HEK293 (cell line): ENCODE results near the gene MOGAT2.

ENCODE experiments used
- MYNN ChIP-seq: fragments of 450-650 bp; formaldehyde crosslinking; IDR thresholded peaks from 2 replicates; pipeline ENCODE4 v1.5.1; 2016; ENCODE audit warnings: missing biosample characterization, missing genetic modification characterization, borderline replicate concordance
- WT1 ChIP-seq: fragments of 450-650 bp; formaldehyde crosslinking; IDR thresholded peaks from 2 replicates; pipeline ENCODE4 v1.5.1; 2016; ENCODE audit warnings: missing biosample characterization, missing genetic modification characterization
- YY1 ChIP-seq: fragments of 450-650 bp; formaldehyde crosslinking; IDR thresholded peaks from 2 replicates; pipeline ENCODE4 v1.5.1; 2018; ENCODE audit warnings: missing biosample characterization, missing genetic modification characterization
- ZBTB8A ChIP-seq: fragments of 450-650 bp; formaldehyde crosslinking; IDR thresholded peaks from 2 replicates; pipeline ENCODE4 v1.5.1; 2016; ENCODE audit warnings: missing biosample characterization, missing genetic modification characterization
- ZNF10 ChIP-seq: fragments of 450-650 bp; formaldehyde crosslinking; IDR thresholded peaks from 2 replicates; pipeline ENCODE4 v1.5.1; 2017; ENCODE audit warnings: missing biosample characterization, missing genetic modification characterization
- ZNF473 ChIP-seq: fragments of 450-650 bp; formaldehyde crosslinking; IDR thresholded peaks from 2 replicates; pipeline ENCODE4 v1.5.1; 2017; ENCODE audit warnings: missing biosample characterization, missing genetic modification characterization
- ZNF501 ChIP-seq: fragments of 450-650 bp; formaldehyde crosslinking; IDR thresholded peaks from 2 replicates; pipeline ENCODE4 v1.5.1; 2016; ENCODE audit warnings: missing biosample characterization, missing genetic modification characterization
- ZNF530 ChIP-seq: fragments of 450-650 bp; formaldehyde crosslinking; IDR thresholded peaks from 2 replicates; pipeline ENCODE4 v1.5.1; 2016; ENCODE audit warnings: low read depth, missing biosample characterization, missing genetic modification characterization
- ZNF629 ChIP-seq: fragments of 450-650 bp; formaldehyde crosslinking; IDR thresholded peaks from 2 replicates; pipeline ENCODE4 v1.5.1; 2017; ENCODE audit warnings: missing biosample characterization, missing genetic modification characterization
- TF ChIP-seq, protein P1 (sequence below): fragments of 450-650 bp; formaldehyde crosslinking; IDR thresholded peaks from 2 replicates; pipeline ENCODE4 v1.5.1; 2016; ENCODE audit warnings: missing biosample characterization, missing genetic modification characterization
- TF ChIP-seq, protein P2 (sequence below): IDR thresholded peaks from 2 replicates; pipeline ENCODE4 v1.6.1; 2011; ENCODE audit warnings: mild to moderate bottlenecking, low read depth, low read length, borderline replicate concordance
- TF ChIP-seq, protein P3 (sequence below): fragments of 450-650 bp; formaldehyde crosslinking; IDR thresholded peaks from 2 replicates; pipeline ENCODE4 v1.5.1; 2016; ENCODE audit warnings: missing biosample characterization, missing genetic modification characterization
- TF ChIP-seq, protein P4 (sequence below): fragments of 450-650 bp; formaldehyde crosslinking; IDR thresholded peaks from 2 replicates; pipeline ENCODE4 v1.5.1; 2016; ENCODE audit warnings: missing biosample characterization, missing genetic modification characterization, low read depth
- TF ChIP-seq, protein P5 (sequence below): fragments of 450-650 bp; formaldehyde crosslinking; IDR thresholded peaks from 2 replicates; pipeline ENCODE4 v1.5.1; 2016; ENCODE audit warnings: missing biosample characterization, missing genetic modification characterization

DNA sequence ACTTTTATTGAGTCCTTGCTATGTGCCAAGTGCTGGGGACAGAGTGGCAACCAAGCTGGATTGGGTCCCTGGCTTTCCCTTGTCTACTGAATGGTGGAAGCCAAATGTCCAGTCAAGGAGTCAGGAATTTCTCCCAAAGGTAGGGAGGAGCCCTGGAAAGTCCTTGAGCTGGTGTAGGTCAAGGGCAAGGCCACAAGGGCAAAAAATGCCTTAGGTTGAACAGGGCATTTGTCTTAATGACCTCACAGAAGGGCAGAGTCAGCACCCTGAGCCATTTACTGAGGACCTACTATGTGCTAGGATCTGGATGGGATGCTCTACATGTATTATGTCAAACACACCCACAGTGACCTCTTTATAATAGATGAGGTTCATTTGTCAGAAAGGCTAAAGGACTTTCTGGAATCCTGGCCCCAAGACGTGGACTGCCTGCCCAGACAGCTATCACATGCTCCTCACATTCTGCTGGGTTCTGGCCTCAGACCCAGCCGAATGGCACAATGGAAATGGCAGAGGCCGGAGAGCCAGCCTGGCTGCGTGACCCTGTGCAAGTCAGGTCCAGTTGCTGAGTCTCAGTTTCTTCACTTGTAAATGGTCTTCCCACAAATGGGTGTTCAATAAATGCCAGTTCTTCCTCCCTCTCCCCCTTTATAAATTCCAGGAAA, 17.7 kb downstream of the MOGAT2 start:
- TF ChIP-seq WT1 (tag by site-specific recombination) (no peak), MYNN (tag by site-specific recombination) (no peak), YY1 (tag by site-specific recombination) (no peak), ZNF629 (no peak), ZBTB8A (tag by site-specific recombination) (no peak), ZNF530 (tag by site-specific recombination) (no peak), ZNF501 (tag by site-specific recombination) (no peak), ZNF10 (no peak), ZNF473 (tag by site-specific recombination) (no peak)
- TF ChIP-seq, protein P1, sequence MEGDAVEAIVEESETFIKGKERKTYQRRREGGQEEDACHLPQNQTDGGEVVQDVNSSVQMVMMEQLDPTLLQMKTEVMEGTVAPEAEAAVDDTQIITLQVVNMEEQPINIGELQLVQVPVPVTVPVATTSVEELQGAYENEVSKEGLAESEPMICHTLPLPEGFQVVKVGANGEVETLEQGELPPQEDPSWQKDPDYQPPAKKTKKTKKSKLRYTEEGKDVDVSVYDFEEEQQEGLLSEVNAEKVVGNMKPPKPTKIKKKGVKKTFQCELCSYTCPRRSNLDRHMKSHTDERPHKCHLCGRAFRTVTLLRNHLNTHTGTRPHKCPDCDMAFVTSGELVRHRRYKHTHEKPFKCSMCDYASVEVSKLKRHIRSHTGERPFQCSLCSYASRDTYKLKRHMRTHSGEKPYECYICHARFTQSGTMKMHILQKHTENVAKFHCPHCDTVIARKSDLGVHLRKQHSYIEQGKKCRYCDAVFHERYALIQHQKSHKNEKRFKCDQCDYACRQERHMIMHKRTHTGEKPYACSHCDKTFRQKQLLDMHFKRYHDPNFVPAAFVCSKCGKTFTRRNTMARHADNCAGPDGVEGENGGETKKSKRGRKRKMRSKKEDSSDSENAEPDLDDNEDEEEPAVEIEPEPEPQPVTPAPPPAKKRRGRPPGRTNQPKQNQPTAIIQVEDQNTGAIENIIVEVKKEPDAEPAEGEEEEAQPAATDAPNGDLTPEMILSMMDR (tag by site-specific recombination), result no peak
- TF ChIP-seq, protein P2, sequence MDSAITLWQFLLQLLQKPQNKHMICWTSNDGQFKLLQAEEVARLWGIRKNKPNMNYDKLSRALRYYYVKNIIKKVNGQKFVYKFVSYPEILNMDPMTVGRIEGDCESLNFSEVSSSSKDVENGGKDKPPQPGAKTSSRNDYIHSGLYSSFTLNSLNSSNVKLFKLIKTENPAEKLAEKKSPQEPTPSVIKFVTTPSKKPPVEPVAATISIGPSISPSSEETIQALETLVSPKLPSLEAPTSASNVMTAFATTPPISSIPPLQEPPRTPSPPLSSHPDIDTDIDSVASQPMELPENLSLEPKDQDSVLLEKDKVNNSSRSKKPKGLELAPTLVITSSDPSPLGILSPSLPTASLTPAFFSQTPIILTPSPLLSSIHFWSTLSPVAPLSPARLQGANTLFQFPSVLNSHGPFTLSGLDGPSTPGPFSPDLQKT, result no peak
- TF ChIP-seq, protein P3, sequence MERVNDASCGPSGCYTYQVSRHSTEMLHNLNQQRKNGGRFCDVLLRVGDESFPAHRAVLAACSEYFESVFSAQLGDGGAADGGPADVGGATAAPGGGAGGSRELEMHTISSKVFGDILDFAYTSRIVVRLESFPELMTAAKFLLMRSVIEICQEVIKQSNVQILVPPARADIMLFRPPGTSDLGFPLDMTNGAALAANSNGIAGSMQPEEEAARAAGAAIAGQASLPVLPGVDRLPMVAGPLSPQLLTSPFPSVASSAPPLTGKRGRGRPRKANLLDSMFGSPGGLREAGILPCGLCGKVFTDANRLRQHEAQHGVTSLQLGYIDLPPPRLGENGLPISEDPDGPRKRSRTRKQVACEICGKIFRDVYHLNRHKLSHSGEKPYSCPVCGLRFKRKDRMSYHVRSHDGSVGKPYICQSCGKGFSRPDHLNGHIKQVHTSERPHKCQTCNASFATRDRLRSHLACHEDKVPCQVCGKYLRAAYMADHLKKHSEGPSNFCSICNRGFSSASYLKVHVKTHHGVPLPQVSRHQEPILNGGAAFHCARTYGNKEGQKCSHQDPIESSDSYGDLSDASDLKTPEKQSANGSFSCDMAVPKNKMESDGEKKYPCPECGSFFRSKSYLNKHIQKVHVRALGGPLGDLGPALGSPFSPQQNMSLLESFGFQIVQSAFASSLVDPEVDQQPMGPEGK (tag by site-specific recombination), result no peak
- TF ChIP-seq, protein P4, sequence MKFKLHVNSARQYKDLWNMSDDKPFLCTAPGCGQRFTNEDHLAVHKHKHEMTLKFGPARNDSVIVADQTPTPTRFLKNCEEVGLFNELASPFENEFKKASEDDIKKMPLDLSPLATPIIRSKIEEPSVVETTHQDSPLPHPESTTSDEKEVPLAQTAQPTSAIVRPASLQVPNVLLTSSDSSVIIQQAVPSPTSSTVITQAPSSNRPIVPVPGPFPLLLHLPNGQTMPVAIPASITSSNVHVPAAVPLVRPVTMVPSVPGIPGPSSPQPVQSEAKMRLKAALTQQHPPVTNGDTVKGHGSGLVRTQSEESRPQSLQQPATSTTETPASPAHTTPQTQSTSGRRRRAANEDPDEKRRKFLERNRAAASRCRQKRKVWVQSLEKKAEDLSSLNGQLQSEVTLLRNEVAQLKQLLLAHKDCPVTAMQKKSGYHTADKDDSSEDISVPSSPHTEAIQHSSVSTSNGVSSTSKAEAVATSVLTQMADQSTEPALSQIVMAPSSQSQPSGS (tag by site-specific recombination), result no peak
- TF ChIP-seq, protein P5, sequence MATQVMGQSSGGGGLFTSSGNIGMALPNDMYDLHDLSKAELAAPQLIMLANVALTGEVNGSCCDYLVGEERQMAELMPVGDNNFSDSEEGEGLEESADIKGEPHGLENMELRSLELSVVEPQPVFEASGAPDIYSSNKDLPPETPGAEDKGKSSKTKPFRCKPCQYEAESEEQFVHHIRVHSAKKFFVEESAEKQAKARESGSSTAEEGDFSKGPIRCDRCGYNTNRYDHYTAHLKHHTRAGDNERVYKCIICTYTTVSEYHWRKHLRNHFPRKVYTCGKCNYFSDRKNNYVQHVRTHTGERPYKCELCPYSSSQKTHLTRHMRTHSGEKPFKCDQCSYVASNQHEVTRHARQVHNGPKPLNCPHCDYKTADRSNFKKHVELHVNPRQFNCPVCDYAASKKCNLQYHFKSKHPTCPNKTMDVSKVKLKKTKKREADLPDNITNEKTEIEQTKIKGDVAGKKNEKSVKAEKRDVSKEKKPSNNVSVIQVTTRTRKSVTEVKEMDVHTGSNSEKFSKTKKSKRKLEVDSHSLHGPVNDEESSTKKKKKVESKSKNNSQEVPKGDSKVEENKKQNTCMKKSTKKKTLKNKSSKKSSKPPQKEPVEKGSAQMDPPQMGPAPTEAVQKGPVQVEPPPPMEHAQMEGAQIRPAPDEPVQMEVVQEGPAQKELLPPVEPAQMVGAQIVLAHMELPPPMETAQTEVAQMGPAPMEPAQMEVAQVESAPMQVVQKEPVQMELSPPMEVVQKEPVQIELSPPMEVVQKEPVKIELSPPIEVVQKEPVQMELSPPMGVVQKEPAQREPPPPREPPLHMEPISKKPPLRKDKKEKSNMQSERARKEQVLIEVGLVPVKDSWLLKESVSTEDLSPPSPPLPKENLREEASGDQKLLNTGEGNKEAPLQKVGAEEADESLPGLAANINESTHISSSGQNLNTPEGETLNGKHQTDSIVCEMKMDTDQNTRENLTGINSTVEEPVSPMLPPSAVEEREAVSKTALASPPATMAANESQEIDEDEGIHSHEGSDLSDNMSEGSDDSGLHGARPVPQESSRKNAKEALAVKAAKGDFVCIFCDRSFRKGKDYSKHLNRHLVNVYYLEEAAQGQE, result no peak
